ENCODE results near the gene SMTNL1.
A peak's percentile ranks its signal among the peaks of the same experiment; 100 is the strongest.

SMTNL1 gene

GRCh38 chr11:57574061-57574460 lies 36.7 kb downstream of the SMTNL1 start:
- H3K36me3 Mint-ChIP-seq (ENCODE audit: low read depth), result no peaks in the 10 kb centered on the region
- H3K27me3 Mint-ChIP-seq, result peaks cover 7% of the 10 kb centered on the region
- DNase-seq, result no peak
- H3K4me1 Mint-ChIP-seq (ENCODE audit: low read depth), result peaks cover 3% of the 10 kb centered on the region
- no peak overlapping the region for H3K27ac Mint-ChIP-seq
- no peaks in the 10 kb centered on the region for H3K9me3 Mint-ChIP-seq
- no peak overlapping the region for H3K4me3 Mint-ChIP-seq

- Mint-ChIP-seq H3K27ac (no peak overlapping the region), H3K4me3 (no peak overlapping the region), H3K27me3 (no peaks in the 10 kb centered on the region), H3K36me3 (ENCODE audit: low read depth) (no peaks in the 10 kb centered on the region), H3K4me1 (ENCODE audit: low read depth) (no peaks in the 10 kb centered on the region), H3K9me3 (no peaks in the 10 kb centered on the region)
- no peak for DNase-seq
These were observed 46.9 kb downstream of the SMTNL1 start for GRCh38 chr11:57584341-57584740.

- Mint-ChIP-seq H3K4me1 (ENCODE audit: low read depth) (no peaks in the 10 kb centered on the region), H3K36me3 (ENCODE audit: low read depth) (no peaks in the 10 kb centered on the region), H3K27ac (no peak overlapping the region), H3K4me3 (no peak overlapping the region), H3K9me3 (no peaks in the 10 kb centered on the region), H3K27me3 (no peaks in the 10 kb centered on the region)
- no peak for DNase-seq
These were observed 47.9 kb downstream of the SMTNL1 start for GRCh38 chr11:57585301-57585700.

- Mint-ChIP-seq H3K27ac (no peak overlapping the region), H3K4me3 (no peak overlapping the region)
These were observed 49.4 kb downstream of the SMTNL1 start for GRCh38 chr11:57586711-57587245.

GRCh38 chr11:57588046-57588710 lies 50.8 kb downstream of the SMTNL1 start:
- Mint-ChIP-seq H3K4me1 (ENCODE audit: low read depth) (no peaks in the 10 kb centered on the region), H3K4me3 (no peak overlapping the region), H3K27me3 (no peaks in the 10 kb centered on the region), H3K36me3 (ENCODE audit: low read depth) (no peaks in the 10 kb centered on the region), H3K9me3 (no peaks in the 10 kb centered on the region), H3K27ac (peak overlapping the region; percentile 6)
- DNase-seq, result no peak

More at GRCh38 chr11:57586711-57587245, 49.4 kb downstream of the SMTNL1 start:
- no peaks in the 10 kb centered on the region for H3K4me1 Mint-ChIP-seq (ENCODE audit: low read depth)
- DNase-seq, result no peak
- H3K27me3 Mint-ChIP-seq, result no peaks in the 10 kb centered on the region
- no peaks in the 10 kb centered on the region for H3K36me3 Mint-ChIP-seq (ENCODE audit: low read depth)
- H3K9me3 Mint-ChIP-seq, result no peaks in the 10 kb centered on the region

- peaks cover 33% of the 10 kb centered on the region for H3K27me3 Mint-ChIP-seq
- DNase-seq, result no peak
- no peaks in the 10 kb centered on the region for H3K9me3 Mint-ChIP-seq
- no peaks in the 10 kb centered on the region for H3K4me1 Mint-ChIP-seq (ENCODE audit: low read depth)
- no peak overlapping the region for H3K27ac Mint-ChIP-seq
- no peaks in the 10 kb centered on the region for H3K36me3 Mint-ChIP-seq (ENCODE audit: low read depth)
- no peak overlapping the region for H3K4me3 Mint-ChIP-seq
These were observed 59.0 kb downstream of the SMTNL1 start for GRCh38 chr11:57596266-57596885.

- Mint-ChIP-seq H3K9me3 (no peaks in the 10 kb centered on the region), H3K27ac (no peak within 1 kb of the TSS), H3K27me3 (peaks cover 33% of the 10 kb centered on the region), H3K36me3 (ENCODE audit: low read depth) (no peaks in the 10 kb centered on the region), H3K4me3 (no peak within 1 kb of the TSS), H3K4me1 (ENCODE audit: low read depth) (no peaks in the 10 kb centered on the region)
- DNase-seq, result no peak
These were observed 60.1 kb downstream of the SMTNL1 start, which contains the start of gene SERPING1 for GRCh38 chr11:57597461-57597915. Gene SERPING1, plus strand, starts transcription at chr11:57597685. Its CDS starts 586 bp downstream, at chr11:57598271.

- Mint-ChIP-seq H3K27ac (no peak overlapping the region), H3K4me1 (ENCODE audit: low read depth) (no peaks in the 10 kb centered on the region), H3K9me3 (no peaks in the 10 kb centered on the region), H3K27me3 (peaks cover 33% of the 10 kb centered on the region), H3K4me3 (no peak overlapping the region), H3K36me3 (ENCODE audit: low read depth) (no peaks in the 10 kb centered on the region)
- no peak for DNase-seq
These were observed 60.8 kb downstream of the SMTNL1 start for GRCh38 chr11:57597916-57598830.

GRCh38 chr11:57598831-57599155 lies 61.4 kb downstream of the SMTNL1 start:
- Mint-ChIP-seq H3K36me3 (ENCODE audit: low read depth) (no peaks in the 10 kb centered on the region), H3K27me3 (peaks cover 33% of the 10 kb centered on the region), H3K4me3 (no peak overlapping the region), H3K27ac (no peak overlapping the region), H3K9me3 (no peaks in the 10 kb centered on the region), H3K4me1 (ENCODE audit: low read depth) (no peaks in the 10 kb centered on the region)
- DNase-seq, result no peak

- Mint-ChIP-seq H3K4me1 (ENCODE audit: low read depth) (no peaks in the 10 kb centered on the region), H3K27me3 (peaks cover 33% of the 10 kb centered on the region), H3K9me3 (no peaks in the 10 kb centered on the region), H3K4me3 (no peak overlapping the region), H3K36me3 (ENCODE audit: low read depth) (no peaks in the 10 kb centered on the region), H3K27ac (no peak overlapping the region)
- DNase-seq, result no peak
These were observed 62.0 kb downstream of the SMTNL1 start for GRCh38 chr11:57599381-57599780.
